Karpas-422 (cell line): ENCODE results near the gene RPP25. TPM values are rescaled to one million over a fixed set of nuclear protein-coding genes. Genes with fewer than 3 reads are reported as not detected.
A peak's percentile ranks its signal among the peaks of the same experiment; 100 is the strongest.

Source experiments
- DNase-seq: peaks from one replicate; pipeline ENCODE4 v3.0.0-alpha.2; 2015
- H2AFZ ChIP-seq: fragments of 200-600 bp; sonication (generic); 2 replicates; pipeline ENCODE4 v1.6.1; 2014; ENCODE audit warnings: antibody characterized with exemption, low read length, mixed read lengths
- H3K27ac ChIP-seq: fragments of 200-600 bp; sonication (generic); 2 replicates; pipeline ENCODE4 v1.5.1; 2014; ENCODE audit warnings: mild to moderate bottlenecking, low read length, moderate library complexity
- H3K27me3 ChIP-seq: fragments of 200-600 bp; sonication (generic); 2 replicates; pipeline ENCODE4 v1.6.1; 2014; ENCODE audit warnings: low read length, mixed read lengths
- H3K36me3 ChIP-seq: fragments of 200-600 bp; sonication (generic); 2 replicates; pipeline ENCODE4 v1.6.1; 2014; ENCODE audit warnings: low read length, mixed read lengths; ENCODE audit not compliant: insufficient read depth
- H3K4me1 ChIP-seq: fragments of 200-600 bp; sonication (generic); 2 replicates; pipeline ENCODE4 v1.6.1; 2014; ENCODE audit warnings: mild to moderate bottlenecking, low read length, mixed read lengths
- H3K4me2 ChIP-seq: fragments of 200-600 bp; sonication (generic); 2 replicates; pipeline ENCODE4 v1.6.1; 2014; ENCODE audit warnings: low read length, low read depth, mild to moderate bottlenecking; ENCODE audit not compliant: poor library complexity, severe bottlenecking
- H3K4me3 ChIP-seq: fragments of 200-600 bp; sonication (generic); 2 replicates; pipeline ENCODE4 v1.5.1; 2014; ENCODE audit warnings: mild to moderate bottlenecking, antibody characterized with exemption, low read length, mixed read lengths
- H3K79me2 ChIP-seq: fragments of 200-600 bp; sonication (generic); 2 replicates; pipeline ENCODE4 v1.6.1; 2014; ENCODE audit warnings: mild to moderate bottlenecking, low read length, mixed read lengths
- H3K9ac ChIP-seq: fragments of 200-600 bp; sonication (generic); 2 replicates; pipeline ENCODE4 v1.6.0; 2014; ENCODE audit warnings: low read length
- H3K9me2 ChIP-seq: fragments of 200-600 bp; sonication (generic), shearing (Covaris generic); replicated peaks from 2 replicates; pipeline ENCODE4 v1.6.0; 2014; ENCODE audit warnings: mild to moderate bottlenecking, low read length, moderate library complexity; ENCODE audit not compliant: insufficient read depth
- H3K9me3 ChIP-seq: fragments of 300-700, 200-600 bp; sonication (generic); 2 replicates; pipeline ENCODE4 v1.6.1; 2014; ENCODE audit warnings: low read length, mixed read lengths
- H4K20me1 ChIP-seq: fragments of 200-600 bp; sonication (generic); 2 replicates; pipeline ENCODE4 v1.6.1; 2014; ENCODE audit warnings: mild to moderate bottlenecking, antibody characterized with exemption, low read length, low read depth; ENCODE audit not compliant: insufficient read depth
- total RNA-seq: library from RNA; depleted of rRNA; stranded (reverse); fragments of >200 nt; shearing (Covaris generic); gene quantifications from 2 replicates; pipeline ENCODE4 v1.2.3, GENCODE V29; 2014; ENCODE audit warnings: low replicate concordance

Gene RPP25
- total RNA-seq, 1 experiment from 2014 or later, result 4.1 TPM

DNA sequence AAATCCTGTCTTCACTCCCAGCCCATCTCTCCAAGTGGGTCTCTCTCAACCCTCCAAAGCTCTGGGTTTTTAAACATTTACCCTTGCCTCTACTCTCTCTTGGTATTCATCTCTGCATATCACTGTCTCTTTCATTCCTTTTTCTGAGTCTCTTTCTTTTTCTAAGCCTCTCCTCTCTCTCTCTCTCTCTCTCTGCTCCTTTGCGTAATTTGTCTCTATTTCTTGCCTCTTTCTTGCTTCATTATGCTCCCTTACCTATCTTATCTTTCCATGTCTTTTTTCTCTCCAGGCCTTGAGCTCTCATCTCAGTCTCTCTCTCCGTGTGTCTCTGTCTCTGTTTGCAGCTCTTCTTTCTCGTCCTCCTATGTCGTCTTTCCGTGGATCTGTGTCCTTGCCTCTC, 38.1 kb upstream of the RPP25 start:
- no peak overlapping the region for H2AFZ ChIP-seq

DNA sequence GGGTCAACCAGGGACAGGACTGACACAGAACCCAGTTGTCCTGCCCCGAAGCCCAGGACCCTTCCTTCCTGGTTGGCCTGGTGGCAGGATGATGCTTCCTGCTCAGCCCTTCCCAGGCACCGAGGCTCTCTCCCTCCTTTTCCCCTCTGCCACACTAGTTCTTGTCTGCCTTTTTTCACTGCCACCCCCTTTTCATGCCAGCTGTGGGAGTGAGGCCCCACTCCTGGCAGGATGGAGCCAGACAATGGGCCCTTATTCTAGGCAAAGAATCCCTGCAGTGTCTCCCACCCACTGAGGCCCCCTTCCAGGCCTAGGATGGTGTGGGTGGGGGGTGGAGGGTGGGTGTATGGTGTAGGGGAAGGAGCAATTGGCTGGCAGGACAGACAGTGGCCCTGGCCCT, 37.7 kb upstream of the RPP25 start:
- H3K79me2 ChIP-seq, result peaks cover 20% of the 10 kb centered on the region
- peaks cover 47% of the 10 kb centered on the region for H3K4me1 ChIP-seq
- H2AFZ ChIP-seq, result no peak overlapping the region
- no peak for DNase-seq
- peaks cover 8% of the 10 kb centered on the region; the same call in 1 of the 2 replicates for H4K20me1 ChIP-seq
- no peaks in the 10 kb centered on the region for H3K9me2 ChIP-seq
- no peak overlapping the region for H3K4me2 ChIP-seq
- no peaks in the 10 kb centered on the region for H3K27me3 ChIP-seq
- H3K9ac ChIP-seq, result no peak overlapping the region
- no peak overlapping the region for H3K27ac ChIP-seq
- no peaks in the 10 kb centered on the region for H3K9me3 ChIP-seq
- no peak overlapping the region for H3K4me3 ChIP-seq
- H3K36me3 ChIP-seq, result no peaks in the 10 kb centered on the region

More for the DNA sequence above, 38.1 kb upstream of the RPP25 start:
- Histone ChIP-seq H4K20me1 (peaks cover 8% of the 10 kb centered on the region; the same call in 1 of the 2 replicates), H3K4me3 (peak overlapping the region; percentile 42; the same call in 1 of the 2 replicates), H3K27ac (no peak overlapping the region), H3K4me1 (peaks cover 44% of the 10 kb centered on the region), H3K4me2 (peak overlapping the region; percentile 52), H3K9ac (no peak overlapping the region), H3K9me3 (no peaks in the 10 kb centered on the region), H3K79me2 (peaks cover 20% of the 10 kb centered on the region), H3K27me3 (no peaks in the 10 kb centered on the region), H3K9me2 (no peaks in the 10 kb centered on the region), H3K36me3 (no peaks in the 10 kb centered on the region)
- no peak for DNase-seq

DNA sequence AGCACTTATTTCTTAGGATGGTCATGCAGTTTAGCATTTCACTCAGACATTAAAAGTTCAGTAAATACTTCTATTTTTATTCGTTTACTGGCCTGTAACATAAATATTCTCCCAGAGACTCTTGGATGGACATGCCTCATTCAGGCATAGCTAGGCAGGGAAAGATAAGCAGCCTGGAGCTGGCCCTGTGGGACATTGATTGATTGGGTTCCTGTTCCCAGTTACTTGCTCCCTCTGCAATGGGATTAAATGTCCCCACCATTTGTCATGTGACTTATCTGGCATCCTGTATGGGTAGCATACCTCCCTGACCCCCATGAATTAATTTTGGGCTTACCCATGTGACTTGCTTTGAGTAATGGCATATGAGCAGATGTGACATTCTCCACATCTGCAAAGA, 36.0 kb upstream of the RPP25 start:
- no peaks in the 10 kb centered on the region for H3K36me3 ChIP-seq

DNA sequence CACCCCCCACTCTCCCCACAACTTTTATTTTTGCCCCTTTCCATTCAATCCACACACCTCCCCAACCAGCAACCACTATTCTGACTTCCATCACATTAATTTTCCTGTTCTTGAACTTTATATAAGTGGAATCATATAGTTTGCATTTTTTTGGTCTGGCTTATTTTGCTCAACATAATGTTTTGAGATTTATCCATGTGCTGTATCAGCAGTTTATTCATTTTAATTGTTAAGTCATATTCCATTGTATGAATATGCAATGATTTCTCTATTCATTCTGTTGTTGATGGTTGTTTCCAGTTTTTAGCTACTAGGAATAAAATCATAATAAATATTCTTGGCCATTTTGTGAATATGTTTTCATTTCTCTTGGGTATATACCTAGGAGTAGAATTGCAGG, 33.0 kb upstream of the RPP25 start:
- no peaks in the 10 kb centered on the region for H3K36me3 ChIP-seq
- no peaks in the 10 kb centered on the region for H4K20me1 ChIP-seq
- H3K79me2 ChIP-seq, result no peaks in the 10 kb centered on the region
- DNase-seq, result no peak
- H3K9me2 ChIP-seq, result no peaks in the 10 kb centered on the region
- H2AFZ ChIP-seq, result no peak overlapping the region
- H3K27me3 ChIP-seq, result no peaks in the 10 kb centered on the region
- H3K4me1 ChIP-seq, result peaks cover 29% of the 10 kb centered on the region
- no peak overlapping the region for H3K4me3 ChIP-seq
- H3K27ac ChIP-seq, result no peak overlapping the region
- H3K9ac ChIP-seq, result no peak overlapping the region
- H3K4me2 ChIP-seq, result no peak overlapping the region
- H3K9me3 ChIP-seq, result no peaks in the 10 kb centered on the region

More for the DNA sequence above, 36.0 kb upstream of the RPP25 start:
- H3K9me3 ChIP-seq, result no peaks in the 10 kb centered on the region
- no peak overlapping the region for H3K4me2 ChIP-seq
- H3K4me3 ChIP-seq, result no peak overlapping the region
- DNase-seq, result no peak
- H3K27ac ChIP-seq, result no peak overlapping the region
- no peak overlapping the region for H3K9ac ChIP-seq
- H3K79me2 ChIP-seq, result peaks cover 16% of the 10 kb centered on the region
- H2AFZ ChIP-seq, result no peak overlapping the region
- H3K9me2 ChIP-seq, result no peaks in the 10 kb centered on the region
- H3K4me1 ChIP-seq, result peaks cover 52% of the 10 kb centered on the region
- peaks cover 7% of the 10 kb centered on the region; the same call in 1 of the 2 replicates for H4K20me1 ChIP-seq
- no peaks in the 10 kb centered on the region for H3K27me3 ChIP-seq

DNA sequence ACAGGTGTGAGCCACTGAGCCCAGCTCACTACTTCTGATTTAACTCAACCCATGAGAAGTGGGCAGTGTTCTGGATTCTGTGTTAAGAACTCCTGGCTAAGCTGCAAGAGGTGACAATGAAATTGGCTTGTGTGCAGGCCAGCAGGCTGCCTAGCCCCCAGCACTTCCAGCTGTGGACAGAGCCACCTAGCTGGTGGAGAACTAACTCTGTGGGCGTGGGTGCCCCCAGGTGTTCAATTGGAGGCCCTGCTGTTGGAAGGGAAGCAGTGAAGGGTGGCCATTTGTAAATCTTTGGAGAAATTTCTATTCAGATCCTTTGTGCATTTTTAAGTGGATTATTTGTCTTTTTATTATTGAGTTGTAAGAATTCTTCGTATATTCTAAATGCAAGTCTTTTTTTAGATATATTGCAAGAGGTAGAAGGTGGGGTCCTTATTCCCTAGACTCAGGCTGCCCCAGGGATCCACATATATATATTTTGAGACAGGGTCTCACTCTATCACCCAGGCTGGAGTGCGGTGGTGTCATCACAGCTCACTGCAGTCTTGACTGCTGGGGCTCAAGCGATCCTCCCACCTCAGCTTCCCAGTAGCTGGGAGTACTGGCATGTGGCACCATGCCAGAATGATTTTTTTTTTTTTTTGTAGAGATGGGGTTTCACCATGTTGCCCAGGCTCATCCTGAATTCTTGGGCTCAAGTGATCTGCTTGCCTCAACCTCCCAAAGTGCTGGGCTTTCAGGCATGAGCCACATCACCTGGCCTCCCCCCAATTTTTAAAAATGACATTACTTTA, 31.6 kb upstream of the RPP25 start:
- Histone ChIP-seq H3K9ac (no peak overlapping the region), H3K36me3 (no peaks in the 10 kb centered on the region), H3K27me3 (no peaks in the 10 kb centered on the region), H3K27ac (no peak overlapping the region), H2AFZ (no peak overlapping the region), H3K4me1 (peaks cover 29% of the 10 kb centered on the region), H3K4me2 (no peak overlapping the region), H3K4me3 (no peak overlapping the region), H3K79me2 (no peaks in the 10 kb centered on the region), H4K20me1 (no peaks in the 10 kb centered on the region), H3K9me3 (no peaks in the 10 kb centered on the region), H3K9me2 (no peaks in the 10 kb centered on the region)
- DNase-seq, result peak; percentile 87

DNA sequence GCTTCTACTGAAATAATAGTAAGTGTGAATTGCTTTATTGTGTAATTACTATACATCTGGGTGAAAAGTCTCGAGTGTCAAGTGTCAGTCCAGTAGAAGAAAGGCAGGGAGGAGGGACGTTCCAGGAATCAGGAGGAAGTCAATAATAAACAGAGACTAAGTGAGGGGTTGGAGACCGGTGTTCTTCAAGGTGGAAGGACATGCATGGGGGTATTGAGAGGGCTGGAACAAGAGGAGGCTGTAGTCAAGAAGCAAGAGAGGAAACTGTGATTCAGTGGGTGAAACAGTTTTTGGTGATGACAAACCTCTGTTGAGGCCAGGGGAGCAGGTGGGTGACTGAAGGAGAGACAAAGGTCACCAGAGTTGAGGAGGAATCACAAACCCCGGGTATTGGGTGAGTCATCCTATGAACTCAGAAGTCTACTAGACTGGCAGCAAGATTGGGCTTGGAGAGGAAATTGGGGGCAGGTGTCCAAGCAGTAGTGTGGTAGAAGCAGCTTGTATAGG, 27.2 kb upstream of the RPP25 start:
- Histone ChIP-seq H3K36me3 (no peaks in the 10 kb centered on the region), H3K27me3 (no peaks in the 10 kb centered on the region), H3K9ac (no peak overlapping the region), H3K27ac (no peak overlapping the region), H3K9me2 (no peaks in the 10 kb centered on the region), H3K4me1 (peaks cover 10% of the 10 kb centered on the region), H4K20me1 (no peaks in the 10 kb centered on the region), H3K4me2 (no peak overlapping the region), H3K79me2 (no peaks in the 10 kb centered on the region), H3K4me3 (no peak overlapping the region), H2AFZ (no peak overlapping the region), H3K9me3 (no peaks in the 10 kb centered on the region)
- no peak for DNase-seq

DNA sequence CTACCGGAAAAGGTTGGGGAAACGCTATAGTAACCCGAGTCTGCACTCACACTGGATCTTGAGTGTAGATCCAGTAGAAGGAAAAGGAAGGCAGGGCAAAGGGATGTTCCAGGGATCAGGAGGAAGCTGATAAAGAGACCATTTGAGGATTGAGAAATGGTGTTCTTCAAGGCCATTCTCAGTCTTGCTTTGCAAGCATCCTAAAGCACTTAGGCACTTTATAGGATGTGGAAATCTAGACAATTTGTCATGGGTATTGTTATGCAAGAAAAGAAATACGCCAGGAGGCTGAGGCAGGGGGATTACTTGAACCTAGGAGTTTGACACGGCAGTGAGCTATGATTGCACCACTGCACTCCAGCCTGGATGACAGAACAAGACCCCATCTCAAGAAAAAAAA, 25.6 kb upstream of the RPP25 start:
- Histone ChIP-seq H3K36me3 (no peaks in the 10 kb centered on the region), H3K9me2 (no peaks in the 10 kb centered on the region), H3K4me1 (peaks cover 4% of the 10 kb centered on the region), H3K27ac (no peak overlapping the region), H3K9ac (no peak overlapping the region), H3K4me3 (no peak overlapping the region), H3K27me3 (no peaks in the 10 kb centered on the region), H3K4me2 (no peak overlapping the region), H4K20me1 (no peaks in the 10 kb centered on the region), H3K79me2 (no peaks in the 10 kb centered on the region), H3K9me3 (no peaks in the 10 kb centered on the region), H2AFZ (no peak overlapping the region)
- DNase-seq, result no peak

DNA sequence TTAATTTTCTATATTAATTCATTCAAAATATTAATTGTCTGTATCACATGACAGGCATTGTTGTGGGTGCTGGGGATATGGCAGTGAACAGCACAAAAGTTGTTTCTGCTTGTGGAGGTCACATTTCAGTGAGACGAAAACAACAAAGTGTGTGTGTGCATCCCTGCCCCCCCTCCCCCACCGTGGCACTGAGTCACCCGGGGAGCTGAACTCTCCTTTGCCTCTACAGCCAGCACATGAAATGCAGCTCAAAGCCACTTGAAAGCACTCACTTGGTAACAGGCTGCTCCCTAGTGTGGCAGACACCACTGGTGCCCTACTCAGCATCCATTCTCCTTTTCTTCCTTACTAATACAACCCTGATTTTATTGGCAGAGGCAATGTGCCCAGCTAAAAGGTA, 21.9 kb upstream of the RPP25 start:
- Histone ChIP-seq H3K36me3 (no peaks in the 10 kb centered on the region), H3K27ac (no peak overlapping the region), H2AFZ (no peak overlapping the region), H3K27me3 (no peaks in the 10 kb centered on the region), H4K20me1 (no peaks in the 10 kb centered on the region), H3K4me1 (peaks cover 4% of the 10 kb centered on the region), H3K79me2 (no peaks in the 10 kb centered on the region), H3K9me2 (no peaks in the 10 kb centered on the region), H3K4me2 (no peak overlapping the region), H3K9me3 (no peaks in the 10 kb centered on the region), H3K9ac (no peak overlapping the region), H3K4me3 (no peak overlapping the region)
- DNase-seq, result no peak
